ENCODE data around the gene PIGK. TPM values are rescaled to one million over a fixed set of nuclear protein-coding genes. Genes with fewer than 3 reads are reported as not detected.

The PIGK gene
- total and polyA plus RNA-seq, 2 of the 4 experiments (the other 2 are of a cell fraction), result 15.6 to 21.2 TPM

DNA sequence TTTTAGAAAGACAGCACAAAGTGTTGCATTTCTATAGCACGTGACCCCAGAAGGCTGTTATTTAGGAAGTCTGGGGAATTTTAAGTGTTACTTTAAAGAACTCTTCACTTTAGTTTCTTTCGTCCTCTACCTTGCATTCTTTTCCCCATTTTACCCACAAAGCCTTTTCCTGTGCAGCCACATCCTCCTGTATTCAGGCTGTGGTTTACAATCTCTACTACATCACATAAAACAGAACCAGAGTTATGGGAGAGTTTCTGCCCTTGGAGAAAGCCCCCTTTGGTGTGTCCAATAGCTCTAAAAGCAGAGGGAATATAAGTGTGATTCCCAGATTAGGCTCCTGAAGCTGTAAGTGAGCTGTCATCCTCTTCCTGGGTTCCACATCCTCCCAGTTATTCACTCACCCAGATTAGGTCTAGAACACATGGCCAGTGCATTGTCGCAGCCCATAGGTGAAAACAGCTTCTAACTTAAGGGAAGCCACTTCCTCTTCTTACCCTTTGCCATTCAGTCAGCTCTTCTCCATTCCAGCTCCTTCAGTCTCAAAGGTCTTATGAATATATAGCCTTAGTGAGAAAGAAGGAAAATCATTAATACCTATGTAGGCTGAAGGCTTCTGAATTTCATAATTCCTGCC, 171.1 kb downstream of the PIGK start:
- no peak overlapping the region for H2AK9ac ChIP-seq (replicated peaks; ENCODE audit: low read depth, low read length, poor library complexity)
- in situ Hi-C loops (cut with MboI; ENCODE audit: low sequenced_read_pairs) (no loop called here), dilution Hi-C loops (cut with HindIII; ENCODE audit: low sequenced_read_pairs, unreplicated experiment) (no loop called here), intact Hi-C loops (cut with micrococcal nuclease) (no loop called here)
- H3K4me1 ChIP-seq (ENCODE audit: control insufficient read depth, insufficient read depth, low read length), result no peaks in the 10 kb centered on the region
- no peak overlapping the region for H4K91ac ChIP-seq (ENCODE audit: insufficient read depth, low read depth, low read length)
- no peaks in the 10 kb centered on the region for H4K20me1 ChIP-seq (ENCODE audit: insufficient read depth, low read length)
- DNase-seq (no peak), ATAC-seq (ENCODE audit: low read depth) (no peak)
- no peak overlapping the region for H2AK5ac ChIP-seq (ENCODE audit: low read depth, low read length)
- no peak overlapping the region for H3K4me3 ChIP-seq (ENCODE audit: insufficient read depth, low read depth, low read length)
- H3K18ac ChIP-seq (ENCODE audit: low read depth, low read length), result no peak overlapping the region
- H4K5ac ChIP-seq (ENCODE audit: low read depth, low read length), result no peak overlapping the region
- H3K36me3 ChIP-seq (ENCODE audit: control insufficient read depth, insufficient read depth, low read length), result no peaks in the 10 kb centered on the region
- TF ChIP-seq MAZ (IDR thresholded peaks at IDR 0.05; ENCODE audit: borderline replicate concordance, low read depth, low read length) (no peak), CHD1 (IDR thresholded peaks at IDR 0.05; ENCODE audit: low read depth, low read length) (no peak), NFE2L2 (IDR thresholded peaks at IDR 0.05; ENCODE audit: low read depth, low read length) (no peak), RCOR1 (IDR thresholded peaks at IDR 0.05; ENCODE audit: insufficient replicate concordance, low read length) (no peak), BHLHE40 (IDR thresholded peaks at IDR 0.05; ENCODE audit: low read depth, low read length) (no peak), CEBPB (IDR thresholded peaks at IDR 0.05; ENCODE audit: low read depth, low read length) (no peak)
- TF ChIP-seq, protein P1, sequence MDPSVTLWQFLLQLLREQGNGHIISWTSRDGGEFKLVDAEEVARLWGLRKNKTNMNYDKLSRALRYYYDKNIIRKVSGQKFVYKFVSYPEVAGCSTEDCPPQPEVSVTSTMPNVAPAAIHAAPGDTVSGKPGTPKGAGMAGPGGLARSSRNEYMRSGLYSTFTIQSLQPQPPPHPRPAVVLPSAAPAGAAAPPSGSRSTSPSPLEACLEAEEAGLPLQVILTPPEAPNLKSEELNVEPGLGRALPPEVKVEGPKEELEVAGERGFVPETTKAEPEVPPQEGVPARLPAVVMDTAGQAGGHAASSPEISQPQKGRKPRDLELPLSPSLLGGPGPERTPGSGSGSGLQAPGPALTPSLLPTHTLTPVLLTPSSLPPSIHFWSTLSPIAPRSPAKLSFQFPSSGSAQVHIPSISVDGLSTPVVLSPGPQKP (IDR thresholded peaks at IDR 0.05; ENCODE audit: borderline replicate concordance, low read depth, low read length), result no peak
- H4K8ac ChIP-seq (ENCODE audit: low read depth in 2 of 2, low read length in 2 of 2), result no peak overlapping the region
- H3K9ac ChIP-seq (ENCODE audit: low read depth, low read length), result no peak overlapping the region
- H3K9me3 ChIP-seq (ENCODE audit: control insufficient read depth, insufficient read depth, low read length), result no peaks in the 10 kb centered on the region
- ChIA-PET POLR2A (ENCODE audit: unreplicated experiment) (no interaction called here), CTCF (no interaction called here)
- WGBS, 2 experiments (ENCODE audit: extremely low coverage in 2 of 2, insufficient read length in 1 of 2), result no CpG with 5 or more reads among the region's 3 CpGs
- no TSS peak for BruUV-seq (replicated peaks)
- H2BK5ac ChIP-seq (ENCODE audit: low read depth, low read length, poor library complexity, severe bottlenecking), result no peak overlapping the region
- H3K27ac ChIP-seq (ENCODE audit: insufficient read depth, low read length), result no peak overlapping the region
- H3K4me2 ChIP-seq (ENCODE audit: low read depth, low read length), result no peak overlapping the region
- H2BK120ac ChIP-seq (ENCODE audit: low read depth, low read length), result no peak overlapping the region
- no peak overlapping the region for H3K23ac ChIP-seq (ENCODE audit: low read depth, low read length)
- H2AFZ ChIP-seq (replicated peaks; ENCODE audit: low read length, poor library complexity), result no peak overlapping the region
- H3K9me1 ChIP-seq (ENCODE audit: insufficient read depth, low read length), result no peaks in the 10 kb centered on the region
- peaks cover 3% of the 10 kb centered on the region for H3K27me3 ChIP-seq (ENCODE audit: control insufficient read depth, insufficient read depth, low read length)
- H2BK20ac ChIP-seq (ENCODE audit: low read depth, low read length), result no peak overlapping the region
- no peak overlapping the region for H3K4ac ChIP-seq (ENCODE audit: low read depth, low read length)
- H3K56ac ChIP-seq (ENCODE audit: extremely low read depth, insufficient read depth, low read length), result no peak overlapping the region
- H2BK15ac ChIP-seq (ENCODE audit: low read depth, low read length), result no peak overlapping the region
- no peaks in the 10 kb centered on the region for H3K79me1 ChIP-seq (ENCODE audit: low read depth in 1 of 2, low read length in 2 of 2)
- no peak overlapping the region for H3K14ac ChIP-seq (replicated peaks; ENCODE audit: low read depth, low read length)

Data from IMR-90 (cell line).